C1 segment of cervical spinal cord (tissue), 14 donors: Measurements from ENCODE around the gene IDH3B.
A peak's percentile ranks its signal among the peaks of the same experiment; 100 is the strongest.

Experiments
- DNase-seq, 14 donors: peaks; one replicate each; lab custom pipeline; 2025; lab: John Stamatoyannopoulos, UW

Gene IDH3B

GRCh38 chr20:2658414-2659354 is 5.3 kb downstream of the IDH3B start:
- DNase-seq: no peak

- DNase-seq: no peak
These were observed 6.3 kb downstream of the IDH3B start for GRCh38 chr20:2657674-2658073.

- no peak for DNase-seq
These were observed 6.8 kb downstream of the IDH3B start for GRCh38 chr20:2657241-2657640.

- no peak for DNase-seq
These were observed 7.4 kb downstream of the IDH3B start for GRCh38 chr20:2656471-2657117.

- no peak for DNase-seq
These were observed 8.5 kb downstream of the IDH3B start for GRCh38 chr20:2655331-2656116.

GRCh38 chr20:2654831-2655230 is 9.2 kb downstream of the IDH3B start:
- DNase-seq: no peak

GRCh38 chr20:2654384-2654822 is 9.6 kb downstream of the IDH3B start:
- no peak for DNase-seq

GRCh38 chr20:2653556-2654383 is 10.2 kb downstream of the IDH3B start:
- DNase-seq: no peak

GRCh38 chr20:2652724-2653555 is 11.1 kb downstream of the IDH3B start:
- DNase-seq: peak in 11 of 14 donors; percentile 29 to 83 (median 71)

GRCh38 chr20:2651772-2652723 is 12.0 kb downstream of the IDH3B start, which contains the start of gene NOP56:
Gene NOP56, plus strand, starts transcription at chr20:2652632. Its CDS starts 29 bp downstream, at chr20:2652661.
- peak; percentile 36 to 97 (median 88) for DNase-seq

GRCh38 chr20:2643708-2644107 is 20.3 kb downstream of the IDH3B start:
- DNase-seq: no peak

GRCh38 chr20:2640899-2641298 is 23.1 kb downstream of the IDH3B start:
- DNase-seq: no peak

GRCh38 chr20:2640260-2640659 is 23.8 kb downstream of the IDH3B start:
- DNase-seq: no peak

- DNase-seq: no peak
These were observed 26.8 kb downstream of the IDH3B start for GRCh38 chr20:2637246-2637645.

- no peak for DNase-seq
These were observed 30.6 kb downstream of the IDH3B start for GRCh38 chr20:2633381-2633780.

GRCh38 chr20:2631228-2631627 is 32.8 kb downstream of the IDH3B start:
- no peak for DNase-seq

GRCh38 chr20:2626853-2627541 is 37.0 kb downstream of the IDH3B start:
- no peak for DNase-seq

GRCh38 chr20:2625062-2625461 is 39.0 kb downstream of the IDH3B start:
- no peak for DNase-seq
